ENCODE results near the gene NID1.

- TF ChIP-seq CTCF (IDR thresholded peaks at IDR 0.05; ENCODE audit: insufficient read depth, low read depth, low read length) (no peak), EZH2 (IDR thresholded peaks at IDR 0.05; ENCODE audit: insufficient read depth, low read length) (no peak)
Observed at GRCh38 chr1:236015539-236015938, 49.4 kb downstream of the NID1 start.

All from astrocyte (in vitro differentiated cells and primary cell).